ENCODE measurements around the gene GPR35.
"Not testable (repeated sequence)": the region's sequence is repeated elsewhere in the genome, so short reads cannot be mapped to it uniquely, and the experiment has no call there.

Gene GPR35

DNA sequence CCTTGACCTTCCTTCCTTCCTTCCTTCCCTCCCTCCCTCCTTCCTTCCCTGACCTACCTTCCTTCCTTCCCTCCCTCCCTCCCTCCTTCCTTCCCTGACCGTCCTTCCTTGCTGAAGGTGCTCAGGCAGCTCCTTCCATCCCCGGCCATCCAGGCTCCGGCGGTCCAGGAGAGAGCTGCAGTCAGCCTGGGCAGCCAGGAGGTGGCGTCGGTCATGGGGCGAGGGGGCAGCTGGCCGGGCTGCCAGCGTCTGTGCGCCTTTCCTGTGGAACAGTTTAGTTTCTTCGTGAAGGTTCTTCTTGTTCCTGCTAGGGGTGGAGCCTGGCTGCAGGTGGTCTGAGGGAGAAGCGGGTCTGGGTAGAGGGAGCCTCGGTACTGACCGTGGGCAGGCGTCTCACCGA lies 15.7 kb downstream of the GPR35 start:
- no peak for DNase-seq

GRCh38 chr2:240642061-240642805 lies 17.0 kb downstream of the GPR35 start:
- no peak for DNase-seq

- no peak for DNase-seq
These were observed 17.5 kb downstream of the GPR35 start for GRCh38 chr2:240642806-240643092.

DNA sequence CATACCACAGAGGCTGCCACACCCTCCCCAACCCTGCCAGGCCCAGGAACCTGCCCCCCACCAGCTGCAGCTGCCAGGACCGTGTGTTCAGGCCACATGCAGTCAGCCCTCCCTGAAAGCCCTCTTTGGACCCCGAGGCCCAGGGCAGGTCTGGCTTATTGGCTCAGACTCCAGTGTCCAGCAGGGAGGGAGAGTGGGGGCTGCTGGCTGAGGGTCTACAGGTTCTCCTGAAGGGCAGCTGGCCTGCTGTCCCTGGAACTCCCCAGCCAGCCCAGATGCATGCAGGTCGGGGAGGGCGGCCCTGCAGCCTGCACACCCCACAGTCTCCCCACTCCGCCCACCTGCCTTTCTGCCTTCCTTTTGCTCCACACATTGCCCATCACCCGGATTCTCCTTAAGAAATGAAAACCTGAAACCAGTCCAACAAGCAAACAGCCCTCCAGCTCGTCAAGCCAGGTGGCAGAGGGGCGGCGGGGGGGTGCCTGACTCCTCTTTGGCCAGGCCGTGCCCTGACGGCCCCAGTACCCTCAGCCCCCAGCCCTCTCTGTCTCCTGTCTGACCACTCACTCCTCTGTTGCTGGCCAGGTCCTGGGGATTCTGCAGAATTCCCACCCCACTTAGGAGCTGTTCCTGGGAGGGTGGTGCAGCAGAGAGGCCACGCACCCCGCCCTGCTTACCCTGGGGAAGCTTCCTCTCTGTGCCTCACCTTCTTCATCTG lies 18.0 kb downstream of the GPR35 start:
- DNase-seq = no peak

GRCh38 chr2:240643811-240644150 lies 18.5 kb downstream of the GPR35 start:
- no peak for DNase-seq

DNA sequence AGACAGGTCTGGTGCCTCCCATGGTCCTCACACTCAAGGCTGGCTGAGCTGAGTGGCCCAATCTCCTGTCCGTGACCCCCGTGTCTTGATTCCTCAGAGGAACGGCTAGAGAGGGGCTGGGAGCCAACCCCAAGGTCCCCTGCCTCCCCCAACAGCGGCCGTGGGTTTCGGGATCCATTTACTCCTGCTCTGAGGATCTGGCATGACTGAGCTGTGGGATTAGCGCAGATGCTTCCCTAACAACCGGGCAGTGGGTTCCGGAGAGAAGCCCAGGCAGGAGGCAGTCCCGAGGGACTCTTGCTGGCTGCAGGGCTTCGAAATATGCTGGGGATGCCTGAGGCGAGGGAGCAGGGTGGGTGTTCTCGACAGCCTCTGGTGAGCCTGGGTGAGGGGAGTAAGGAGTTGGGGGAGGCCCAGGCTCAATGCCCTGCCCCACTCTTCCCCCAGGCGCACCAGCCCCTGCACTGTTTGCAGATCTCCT lies 18.9 kb downstream of the GPR35 start:
- no peak for DNase-seq

DNA sequence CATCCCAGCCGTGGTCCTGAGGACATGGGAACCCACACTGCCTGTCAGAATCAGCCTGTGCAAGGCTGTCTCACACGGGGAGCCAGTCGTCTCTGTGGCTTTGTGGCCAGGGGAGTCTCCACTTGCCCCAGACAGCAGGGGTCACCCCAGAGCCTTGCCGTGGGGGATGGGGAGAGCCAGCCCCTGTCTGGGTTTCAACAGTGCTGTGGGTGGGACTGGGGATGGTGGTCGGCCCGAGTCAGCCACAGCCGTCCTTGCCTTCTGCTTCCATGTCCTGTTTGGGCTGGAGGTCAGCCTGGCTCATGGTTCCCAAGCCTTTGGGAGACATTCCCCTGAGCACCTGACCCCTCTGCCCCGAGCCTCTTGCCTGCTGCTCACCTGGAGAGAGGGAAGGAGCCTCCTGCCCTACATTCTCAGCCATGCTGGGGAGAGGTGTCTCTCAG lies 19.6 kb downstream of the GPR35 start:
- DNase-seq = no peak

DNA sequence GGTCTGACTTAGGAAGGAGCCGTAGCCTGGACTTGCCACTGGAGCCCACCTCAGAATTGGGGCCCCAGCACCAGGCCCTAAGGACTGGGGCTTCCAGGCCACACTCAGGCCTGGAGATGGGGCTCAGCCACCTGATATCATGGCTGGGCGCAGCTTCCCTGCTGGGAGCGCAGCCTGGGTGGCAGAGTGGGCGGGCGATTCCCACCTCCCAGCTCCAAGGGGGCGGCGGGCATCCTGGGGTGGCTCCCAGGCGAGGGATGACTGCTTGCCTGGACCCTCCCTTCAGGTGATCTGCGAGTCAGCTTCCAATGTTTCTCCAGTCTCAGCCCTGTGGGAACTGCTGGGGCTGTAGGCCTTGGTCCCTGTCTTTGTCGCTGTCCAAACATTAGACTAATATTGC lies 20.1 kb downstream of the GPR35 start:
- no peak for DNase-seq

GRCh38 chr2:240645801-240646175 lies 20.5 kb downstream of the GPR35 start:
- no peak for DNase-seq

- no peak for DNase-seq
These were observed 21.1 kb downstream of the GPR35 start for GRCh38 chr2:240646176-240646899.

DNA sequence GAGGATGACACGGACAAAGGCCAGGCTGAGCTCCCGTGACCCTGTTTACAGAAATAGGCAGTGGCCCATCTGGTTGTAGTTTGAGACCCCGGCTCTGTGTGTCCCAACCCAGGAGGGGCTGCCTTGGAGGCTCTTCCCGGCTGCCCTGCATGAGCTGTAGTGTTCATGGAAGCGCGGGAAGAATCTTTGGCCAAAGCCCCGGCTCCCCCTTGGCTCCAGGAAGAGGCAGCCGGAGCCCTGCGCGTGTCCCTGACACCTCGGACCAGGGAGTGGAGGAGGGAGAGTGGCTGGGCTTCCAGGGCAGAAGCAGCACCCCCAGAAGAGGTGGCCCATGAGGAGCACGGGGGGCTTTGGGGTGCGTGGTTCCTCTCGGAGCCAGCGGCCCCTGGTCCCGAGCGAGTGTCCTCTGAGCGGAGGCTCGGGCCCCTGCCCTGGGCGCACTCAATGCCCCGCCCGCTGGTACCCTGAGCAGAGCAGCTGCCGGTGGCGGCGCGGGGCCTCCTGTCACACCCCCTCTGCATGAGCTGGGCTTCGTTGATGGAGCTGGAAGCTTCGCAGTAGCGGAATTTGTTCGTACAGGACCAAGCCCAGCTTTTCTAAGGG lies 21.7 kb downstream of the GPR35 start:
- DNase-seq = no peak

DNA sequence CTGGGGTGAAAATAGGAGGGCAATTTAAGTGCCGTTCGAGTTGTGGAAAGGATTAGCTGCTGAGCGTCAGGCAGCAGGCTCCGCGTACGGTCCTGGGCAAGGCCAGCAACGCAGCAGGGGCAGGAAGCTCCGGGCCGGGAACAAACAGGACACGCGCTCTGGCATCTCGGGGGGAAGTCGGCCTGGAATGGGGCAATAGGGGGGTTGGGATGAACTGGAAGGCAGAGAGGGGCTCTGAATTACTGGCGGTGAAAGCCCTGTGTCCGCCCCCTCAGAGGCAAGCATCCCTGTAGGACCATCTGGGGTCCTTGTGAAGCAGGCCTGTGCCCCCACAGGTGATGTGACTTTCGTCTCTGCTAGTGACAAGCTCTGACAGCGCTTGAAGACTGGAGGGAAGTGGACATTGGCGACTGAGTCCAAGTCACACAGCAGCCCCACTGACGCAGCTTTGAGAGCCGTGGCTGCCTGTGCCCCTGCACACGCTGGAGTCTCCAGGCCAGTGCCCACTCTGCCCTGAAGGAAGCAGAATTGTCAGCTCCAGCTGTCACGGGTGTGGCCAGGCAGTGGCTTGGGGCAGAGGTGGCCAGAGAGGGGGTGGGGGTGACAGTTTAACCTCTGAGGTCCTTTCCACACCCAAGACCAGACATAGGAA lies 22.3 kb downstream of the GPR35 start:
- DNase-seq = no peak

GRCh38 chr2:240648155-240648649 lies 22.9 kb downstream of the GPR35 start:
- DNase-seq = no peak

- DNase-seq = no peak
These were observed 23.5 kb downstream of the GPR35 start for GRCh38 chr2:240648650-240649275.

DNA sequence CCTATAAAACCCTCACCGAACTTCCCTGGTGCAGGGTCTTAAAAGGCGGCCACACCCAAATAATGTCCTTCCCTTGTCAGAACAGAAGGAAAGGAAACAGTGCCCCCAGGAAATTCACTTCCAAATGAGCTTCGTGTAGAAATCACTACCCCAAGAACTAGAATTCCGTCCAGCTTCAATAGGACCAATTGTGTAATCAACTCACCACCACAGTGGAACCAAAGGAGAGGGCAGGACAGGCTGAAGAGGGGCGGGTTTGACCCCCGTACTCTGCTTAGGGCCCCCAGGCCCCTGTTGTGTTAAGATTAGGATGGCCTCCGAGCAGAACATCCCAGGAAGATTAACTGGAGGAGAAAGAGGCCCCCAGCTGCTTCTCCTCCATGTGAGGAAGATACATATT lies 24.1 kb downstream of the GPR35 start:
- DNase-seq = no peak

- DNase-seq = no peak
These were observed 25.1 kb downstream of the GPR35 start for GRCh38 chr2:240650254-240650965.

GRCh38 chr2:240651185-240651584 lies 25.9 kb downstream of the GPR35 start:
- DNase-seq = no peak

DNA sequence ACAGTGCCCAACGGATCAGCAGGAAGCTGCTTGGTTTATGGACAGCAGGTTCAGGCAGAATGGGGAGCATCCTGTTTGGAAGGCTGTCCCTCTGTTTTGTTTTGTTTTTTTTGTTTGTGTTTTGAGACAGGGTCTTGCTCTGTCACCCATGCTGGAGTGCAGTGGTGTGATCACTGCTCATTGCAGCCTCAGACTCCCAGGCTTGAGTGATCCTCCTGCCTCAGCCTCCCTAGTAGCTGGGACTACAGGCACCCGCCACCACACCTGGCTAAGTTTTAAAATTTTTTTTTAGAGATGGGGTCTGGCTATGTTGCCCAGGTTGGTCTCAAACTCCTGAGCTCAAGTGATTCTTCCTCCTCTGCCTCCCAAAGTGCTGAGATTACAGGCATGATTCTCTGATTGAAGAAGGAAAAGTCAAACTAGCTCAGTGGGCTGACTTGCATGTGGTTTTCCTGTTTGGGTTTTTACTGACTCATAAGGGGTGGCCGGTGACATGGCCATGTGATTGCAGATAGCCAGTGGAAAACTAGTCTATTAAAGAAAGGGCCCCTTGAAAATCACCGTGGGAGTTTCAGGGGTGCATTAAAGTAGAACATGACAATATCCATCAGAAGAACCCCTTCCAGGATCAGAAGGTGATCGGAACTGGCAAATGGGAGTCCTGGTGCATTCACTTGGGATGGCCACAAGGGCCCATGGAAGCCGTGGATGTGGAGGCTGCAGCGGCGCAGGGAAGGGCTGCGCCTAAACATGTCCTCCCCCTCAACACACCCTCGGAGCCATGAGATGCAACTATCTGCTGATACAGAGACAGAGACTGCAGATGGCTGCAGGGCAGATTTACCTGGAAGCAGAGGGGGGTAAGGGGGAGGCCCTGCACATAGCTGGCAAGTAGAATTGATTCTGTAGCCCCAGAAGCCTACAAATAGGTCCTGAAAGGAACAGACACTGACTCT lies 30.9 kb downstream of the GPR35 start:
- no peak for DNase-seq

GRCh38 chr2:240659883-240660282 lies 34.6 kb downstream of the GPR35 start:
- DNase-seq = not testable (repeated sequence)

DNA sequence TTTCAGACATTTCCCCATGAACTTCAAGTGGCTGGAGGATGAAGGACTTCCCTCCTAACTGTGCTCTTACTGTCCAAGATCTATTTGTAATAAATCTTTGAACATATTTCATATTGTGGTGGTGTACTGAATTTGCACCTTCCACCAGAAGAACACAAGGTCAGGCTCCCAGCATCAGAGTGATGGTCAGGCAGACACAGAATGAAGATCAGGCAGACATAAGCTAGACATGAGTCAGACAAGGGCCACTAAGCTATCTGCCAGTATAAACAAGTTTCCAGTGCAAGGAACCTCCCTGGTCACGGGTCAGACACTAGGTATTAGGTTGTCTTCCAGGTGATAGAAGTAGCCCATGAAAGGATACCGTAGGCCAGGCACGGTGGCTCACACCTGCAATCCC lies 37.4 kb downstream of the GPR35 start:
- no peak for DNase-seq
